Caco-2 (cell line): ENCODE results near the gene ZNHIT1. TPM values are rescaled to one million over a fixed set of nuclear protein-coding genes. Genes with fewer than 3 reads are reported as not detected.

ENCODE experiments used
- BruUV-seq: library from RNA; stranded (reverse); fragments of 400-500 nt; replicated peaks from 2 replicates; lab custom pipeline; 2021; lab: Mats Ljungman, UMichigan
- CTCF ChIA-PET: fragments of 300-600 bp; sonication (Branson Sonifier 250); formaldehyde crosslinking; loops from one replicate; lab custom pipeline; 2022; ENCODE audit warnings: antibody characterized with exemption; lab: Charles Lee
- POLR2A ChIA-PET: fragments of 300-600 bp; sonication (Branson Sonifier 250); formaldehyde crosslinking; loops from one replicate; lab custom pipeline; 2022; ENCODE audit warnings: antibody characterized with exemption; lab: Charles Lee
- DNase-seq, 2 experiments: peaks; one replicate each; pipeline versions ENCODE4 v3.0.0 to v3.0.0-alpha.2; 2020 to 2022
- H3K27me3 ChIP-seq: replicated peaks from 2 replicates; pipeline ENCODE4 v1.6.0; 2011; ENCODE audit warnings: low read length; ENCODE audit not compliant: control insufficient read depth, insufficient read depth
- H3K36me3 ChIP-seq: 2 replicates; pipeline ENCODE4 v1.5.1; 2011; ENCODE audit warnings: low read length; ENCODE audit not compliant: control insufficient read depth, insufficient read depth
- H3K4me1 ChIP-seq: fragments of 250-450 bp; sonication (Bioruptor Pico); 2 replicates; pipeline ENCODE4 v1.5.1; 2020; ENCODE audit warnings: mild to moderate bottlenecking
- H3K4me3 ChIP-seq: 2 replicates; pipeline ENCODE4 v1.5.1; 2011; ENCODE audit warnings: low read depth, mild to moderate bottlenecking, control low read depth, low read length
- H3K9me3 ChIP-seq: fragments of 250-450 bp; sonication (Bioruptor Pico); 2 replicates; pipeline ENCODE4 v1.5.1; 2020; ENCODE audit warnings: mild to moderate bottlenecking, moderate library complexity
- H3K27ac Mint-ChIP-seq: one replicate; pipeline ENCODE4 v1.8.0; 2022; ENCODE audit warnings: mixed read lengths; ENCODE audit not compliant: unreplicated experiment
- H3K27me3 Mint-ChIP-seq: one replicate; pipeline ENCODE4 v1.8.0; 2022; ENCODE audit warnings: mixed read lengths; ENCODE audit not compliant: insufficient read depth, unreplicated experiment
- H3K36me3 Mint-ChIP-seq: one replicate; pipeline ENCODE4 v1.8.0; 2022; ENCODE audit warnings: mild to moderate bottlenecking, mixed read lengths; ENCODE audit not compliant: insufficient read depth, unreplicated experiment
- H3K4me1 Mint-ChIP-seq: one replicate; pipeline ENCODE4 v1.8.0; 2022; ENCODE audit warnings: low read depth, mixed read lengths; ENCODE audit not compliant: unreplicated experiment
- H3K4me3 Mint-ChIP-seq: one replicate; pipeline ENCODE4 v1.8.0; 2022; ENCODE audit warnings: mild to moderate bottlenecking, moderate library complexity, mixed read lengths; ENCODE audit not compliant: unreplicated experiment
- H3K9me3 Mint-ChIP-seq: one replicate; pipeline ENCODE4 v1.8.0; 2022; ENCODE audit warnings: mixed read lengths; ENCODE audit not compliant: unreplicated experiment
- intact Hi-C: fragments of 100-400 bp; cut with micrococcal nuclease; formaldehyde crosslinking; loops from one replicate; pipeline ENCODE4 v1.10.0; 2022; ENCODE audit not compliant: unreplicated experiment
- total RNA-seq: library from RNA; stranded (reverse); gene quantifications from 2 replicates; pipeline ENCODE4 v1.2.3, GENCODE V29; 2022
- TF ChIP-seq, protein P1 (sequence below), 2 experiments: fragments of 200-600 bp in 1 of 2; IDR thresholded peaks; 1 replicate in 1 of 2; 2 replicates in 1 of 2; pipeline versions ENCODE4 v1.5.1 to v1.8.0; 2011 to 2022; ENCODE audit warnings: antibody characterized with exemption in 1 of 2, control low read depth in 1 of 2, inconsistent platforms in 1 of 2, low read depth in 1 of 2, low read length in 1 of 2, mild to moderate bottlenecking in 1 of 2, moderate library complexity in 1 of 2; ENCODE audit not compliant: insufficient read depth in 1 of 2, severe bottlenecking in 1 of 2, unreplicated experiment in 1 of 2

The ZNHIT1 gene
- total RNA-seq, 1 experiment from 2014 or later = 64.0 TPM

DNA sequence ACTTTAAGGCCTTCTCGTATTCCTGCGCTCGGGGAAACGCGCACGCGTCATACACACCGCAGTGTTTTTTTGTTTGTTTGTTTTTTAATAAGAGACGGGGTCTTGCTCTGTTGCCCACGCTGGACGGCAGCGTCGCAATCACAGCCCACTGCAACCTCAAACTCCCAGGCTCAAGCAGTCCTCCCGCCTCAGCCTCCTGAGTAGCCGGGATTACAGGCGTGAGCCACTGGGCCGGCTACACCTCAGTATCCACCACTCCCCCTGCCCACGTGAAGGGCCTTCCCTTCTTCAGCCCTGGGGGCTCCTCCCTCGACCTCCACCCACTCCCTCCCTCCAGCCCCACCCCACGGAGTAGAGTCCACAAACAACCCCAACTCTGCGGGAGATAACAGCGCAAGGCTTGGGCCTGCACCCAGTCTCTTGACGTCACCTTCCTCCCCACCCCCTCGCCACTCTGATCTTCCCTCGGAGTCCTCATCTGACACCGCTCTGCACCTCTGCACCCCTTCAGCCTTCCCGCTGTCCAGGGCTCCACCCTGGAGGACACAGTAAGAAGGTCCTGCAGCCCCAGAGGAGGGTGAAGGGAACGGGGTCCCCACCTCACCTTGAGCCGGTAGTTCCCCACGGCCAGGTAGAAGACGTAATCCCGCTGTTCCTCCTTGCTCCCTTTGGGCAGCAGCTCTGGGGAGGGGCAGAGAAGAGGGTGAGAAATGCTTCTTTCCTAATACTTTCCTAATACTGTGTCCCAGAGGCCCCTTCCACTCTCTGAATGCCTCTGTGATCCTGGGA, 22.5 kb downstream of the ZNHIT1 start:
- Mint-ChIP-seq H3K4me3 (no peak overlapping the region), H3K27me3 (no peaks in the 10 kb centered on the region), H3K27ac (no peak overlapping the region), H3K9me3 (no peaks in the 10 kb centered on the region), H3K4me1 (peaks cover 4% of the 10 kb centered on the region), H3K36me3 (peaks cover 33% of the 10 kb centered on the region)
- Histone ChIP-seq H3K9me3 (no peaks in the 10 kb centered on the region), H3K36me3 (no peaks in the 10 kb centered on the region; the same call in 1 of the 2 replicates), H3K27me3 (no peaks in the 10 kb centered on the region), H3K4me1 (peaks cover 20% of the 10 kb centered on the region), H3K4me3 (no peak overlapping the region)
- ChIA-PET CTCF (no interaction called here), POLR2A (no interaction called here)
- BruUV-seq = no TSS peak
- TF ChIP-seq, protein P1, sequence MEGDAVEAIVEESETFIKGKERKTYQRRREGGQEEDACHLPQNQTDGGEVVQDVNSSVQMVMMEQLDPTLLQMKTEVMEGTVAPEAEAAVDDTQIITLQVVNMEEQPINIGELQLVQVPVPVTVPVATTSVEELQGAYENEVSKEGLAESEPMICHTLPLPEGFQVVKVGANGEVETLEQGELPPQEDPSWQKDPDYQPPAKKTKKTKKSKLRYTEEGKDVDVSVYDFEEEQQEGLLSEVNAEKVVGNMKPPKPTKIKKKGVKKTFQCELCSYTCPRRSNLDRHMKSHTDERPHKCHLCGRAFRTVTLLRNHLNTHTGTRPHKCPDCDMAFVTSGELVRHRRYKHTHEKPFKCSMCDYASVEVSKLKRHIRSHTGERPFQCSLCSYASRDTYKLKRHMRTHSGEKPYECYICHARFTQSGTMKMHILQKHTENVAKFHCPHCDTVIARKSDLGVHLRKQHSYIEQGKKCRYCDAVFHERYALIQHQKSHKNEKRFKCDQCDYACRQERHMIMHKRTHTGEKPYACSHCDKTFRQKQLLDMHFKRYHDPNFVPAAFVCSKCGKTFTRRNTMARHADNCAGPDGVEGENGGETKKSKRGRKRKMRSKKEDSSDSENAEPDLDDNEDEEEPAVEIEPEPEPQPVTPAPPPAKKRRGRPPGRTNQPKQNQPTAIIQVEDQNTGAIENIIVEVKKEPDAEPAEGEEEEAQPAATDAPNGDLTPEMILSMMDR (IDR thresholded peaks at IDR 0.05; ENCODE audit: insufficient read depth in 1 of 2, low read depth in 1 of 2, low read length in 1 of 2, severe bottlenecking in 1 of 2, unreplicated experiment in 1 of 2) = no peak
- intact Hi-C loops = no loop called here
- no peak for DNase-seq

DNA sequence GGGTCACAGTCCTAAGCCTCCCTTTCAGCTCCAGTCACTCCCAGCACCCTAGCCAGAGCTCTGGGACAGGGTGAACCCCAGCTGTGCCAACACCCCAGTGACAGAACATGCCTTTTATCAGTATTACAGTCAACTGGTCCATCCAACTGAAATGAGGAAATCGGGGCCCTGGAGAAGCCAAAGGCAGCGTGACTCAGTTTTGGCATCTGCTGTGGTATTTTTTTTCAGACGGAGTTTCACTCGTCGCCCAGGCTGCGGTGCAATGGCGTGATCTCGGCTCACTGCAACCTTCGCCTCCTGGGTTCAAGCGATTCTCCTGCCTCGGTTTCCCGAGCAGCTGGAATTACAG, 23.0 kb downstream of the ZNHIT1 start:
- BruUV-seq = no TSS peak
- Histone ChIP-seq H3K27me3 (no peaks in the 10 kb centered on the region), H3K4me1 (peaks cover 20% of the 10 kb centered on the region), H3K9me3 (no peaks in the 10 kb centered on the region), H3K4me3 (no peak overlapping the region), H3K36me3 (no peaks in the 10 kb centered on the region; the same call in 1 of the 2 replicates)
- no peaks in the 10 kb centered on the region for H3K9me3 Mint-ChIP-seq
- peaks cover 4% of the 10 kb centered on the region for H3K4me1 Mint-ChIP-seq
- CTCF ChIA-PET = interaction anchor here (0.6 to 0.7 kb wide), 2 partner anchors 14 to 84 kb away, joined by 4 to 7 read pairs; no protein-coding TSS in a partner anchor
- H3K27me3 Mint-ChIP-seq = no peaks in the 10 kb centered on the region
- intact Hi-C loops = no loop called here
- H3K4me3 Mint-ChIP-seq = no peak overlapping the region
- POLR2A ChIA-PET = interaction anchor here (0.5 kb wide), 1 partner anchor 67 kb away, joined by 3 read pairs; no protein-coding TSS in a partner anchor
- no peak for DNase-seq
- H3K36me3 Mint-ChIP-seq = peaks cover 33% of the 10 kb centered on the region
- TF ChIP-seq, protein P1 (IDR thresholded peaks at IDR 0.05; ENCODE audit: insufficient read depth in 1 of 2, low read depth in 1 of 2, low read length in 1 of 2, severe bottlenecking in 1 of 2, unreplicated experiment in 1 of 2) = no peak
- H3K27ac Mint-ChIP-seq = no peak overlapping the region

DNA sequence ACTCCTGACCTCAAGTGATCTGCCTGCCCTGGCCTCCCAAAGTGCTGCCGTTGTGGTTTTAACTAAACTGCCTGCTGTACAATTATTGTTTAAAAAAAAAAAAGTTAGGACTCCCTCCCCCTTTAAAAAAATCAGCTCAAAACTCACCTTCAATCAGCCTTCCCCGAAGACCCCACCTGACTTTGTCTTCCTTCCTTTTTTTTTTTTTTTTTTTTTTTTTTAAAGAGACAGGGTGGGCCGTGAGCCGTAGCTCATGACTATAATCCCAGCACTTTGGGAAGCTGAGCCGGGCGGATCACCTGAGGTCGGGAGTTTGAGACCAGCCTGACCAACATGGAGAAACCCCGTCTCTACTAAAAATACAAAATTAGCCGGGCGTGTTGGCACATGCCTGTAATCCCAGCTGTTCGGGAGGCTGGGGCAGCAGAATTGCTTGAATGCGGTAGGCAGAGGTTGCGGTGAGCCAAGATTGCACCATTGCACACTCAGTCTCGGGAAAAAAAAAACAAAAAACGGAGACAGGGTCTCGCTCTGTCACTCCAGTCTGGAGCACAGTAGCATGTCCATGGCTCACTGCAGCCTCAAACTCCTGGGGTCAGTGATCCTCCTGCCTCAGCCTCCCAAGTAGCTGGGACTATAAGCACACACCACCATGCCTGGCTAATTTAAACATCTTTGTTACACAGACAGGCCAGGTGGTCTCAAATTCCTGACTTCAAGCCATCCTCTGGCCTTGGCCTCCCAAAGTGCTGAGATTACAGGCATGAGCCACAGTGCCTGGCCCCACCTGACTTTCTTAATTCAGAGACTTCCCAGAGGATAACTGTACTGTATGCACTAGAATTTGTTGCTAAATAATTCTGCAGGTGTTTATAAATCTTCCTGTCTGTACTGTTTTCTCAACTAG, 23.7 kb downstream of the ZNHIT1 start:
- Histone ChIP-seq H3K4me1 (peaks cover 20% of the 10 kb centered on the region), H3K9me3 (no peaks in the 10 kb centered on the region), H3K4me3 (no peak overlapping the region), H3K36me3 (no peaks in the 10 kb centered on the region; the same call in 1 of the 2 replicates), H3K27me3 (no peaks in the 10 kb centered on the region)
- Mint-ChIP-seq H3K27me3 (no peaks in the 10 kb centered on the region), H3K4me1 (peaks cover 4% of the 10 kb centered on the region), H3K36me3 (peaks cover 27% of the 10 kb centered on the region), H3K27ac (no peak overlapping the region), H3K9me3 (no peaks in the 10 kb centered on the region), H3K4me3 (no peak overlapping the region)
- POLR2A ChIA-PET = interaction anchor here (0.5 kb wide), 1 partner anchor 66 kb away, joined by 3 read pairs; no protein-coding TSS in a partner anchor
- intact Hi-C loops = no loop called here
- BruUV-seq = no TSS peak
- no peak for DNase-seq
- TF ChIP-seq, protein P1 (IDR thresholded peaks at IDR 0.05; ENCODE audit: insufficient read depth in 1 of 2, low read depth in 1 of 2, low read length in 1 of 2, severe bottlenecking in 1 of 2, unreplicated experiment in 1 of 2) = no peak
- CTCF ChIA-PET = interaction anchor here (0.6 to 0.7 kb wide), 2 partner anchors 13 to 85 kb away, joined by 4 to 7 read pairs; no protein-coding TSS in a partner anchor
